Upper lobe of left lung (tissue), 4 donors: ENCODE data around the gene SPTBN1.

Source experiments
- CTCF ChIP-seq, 6 experiments: fragments of 450-650 bp in 4 of 6; fragments of 200-600 bp in 2 of 6; sonication (generic) in 2 of 6; IDR thresholded peaks; one replicate each; pipeline ENCODE4 v1.5.1; 2016 to 2019; ENCODE audit warnings: antibody characterized with exemption in 6 of 6
- POLR2A ChIP-seq, 4 donors: fragments of 450-650 bp; IDR thresholded peaks; one replicate each; pipeline ENCODE4 v1.5.1; 2016 to 2017; ENCODE audit warnings: antibody characterized with exemption in 4 of 4, mild to moderate bottlenecking in 2 of 4
- POLR2AphosphoS5 ChIP-seq, 2 donors: sonication (generic); formaldehyde crosslinking; IDR thresholded peaks; one replicate each; pipeline ENCODE4 v1.5.1; 2017; ENCODE audit warnings: antibody characterized with exemption in 2 of 2

- TF ChIP-seq CTCF (IDR thresholded peaks at IDR 0.05) (no peak), POLR2AphosphoS5 (IDR thresholded peaks at IDR 0.05) (no peak), POLR2A (IDR thresholded peaks at IDR 0.05) (no peak)
Measured at GRCh38 chr2:54584598-54584997, 128.5 kb downstream of the SPTBN1 start.
